ENCODE data around the gene ZNF687. TPM values are rescaled to one million over a fixed set of nuclear protein-coding genes. Genes with fewer than 3 reads are reported as not detected.

Gene ZNF687
- total RNA-seq, 2 donors from 2014 or later, result 43.0 to 49.8 TPM

GRCh38 chr1:151290709-151291303 is 8.7 kb downstream of the ZNF687 start:
- H3K9me3 Mint-ChIP-seq, result no peaks in the 10 kb centered on the region
- no peak overlapping the region for H3K4me3 Mint-ChIP-seq
- no peak overlapping the region for H3K27ac ChIP-seq (ENCODE audit: low read depth, low read length)
- no peaks in the 10 kb centered on the region for H3K4me1 Mint-ChIP-seq
- H3K9me3 ChIP-seq (ENCODE audit: control insufficient read depth, low read length), result no peaks in the 10 kb centered on the region
- no peaks in the 10 kb centered on the region for H3K27me3 Mint-ChIP-seq (ENCODE audit: insufficient read depth)
- H3K4me1 ChIP-seq (ENCODE audit: control insufficient read depth, insufficient read depth, low read length), result no peaks in the 10 kb centered on the region
- no peak overlapping the region for H3K9ac ChIP-seq (ENCODE audit: extremely low read depth, low read length, poor library complexity, severe bottlenecking)
- DNase-seq, result no peak
- H3K27me3 ChIP-seq (ENCODE audit: control insufficient read depth, insufficient read depth, low read length, poor library complexity, severe bottlenecking), result no peaks in the 10 kb centered on the region
- no peak for TF ChIP-seq CTCF (conservative IDR thresholded peaks at IDR 0.05)
- no peak overlapping the region for H3K4me3 ChIP-seq (ENCODE audit: low read length)
- H3K36me3 ChIP-seq (ENCODE audit: control insufficient read depth, insufficient read depth, low read length), result peaks cover 74% of the 10 kb centered on the region
- WGBS, 2 experiments (ENCODE audit: insufficient coverage in 1 of 2, insufficient read length in 1 of 2), result 93 to 98% methylated on average over 7 to 19 of the region's 19 CpGs
- peaks cover 59% of the 10 kb centered on the region for H3K36me3 Mint-ChIP-seq (ENCODE audit: low read depth)
- H3K27ac Mint-ChIP-seq, result no peak overlapping the region

GRCh38 chr1:151292207-151293030 is 10.3 kb downstream of the ZNF687 start:
- peaks cover 65% of the 10 kb centered on the region for H3K36me3 ChIP-seq (ENCODE audit: control insufficient read depth, insufficient read depth, low read length)

GRCh38 chr1:151293093-151293492 is 11.0 kb downstream of the ZNF687 start:
- DNase-seq, result no peak
- no peak overlapping the region for H3K9ac ChIP-seq (ENCODE audit: extremely low read depth, low read length, poor library complexity, severe bottlenecking)
- TF ChIP-seq CTCF (conservative IDR thresholded peaks at IDR 0.05), result no peak
- H3K4me1 Mint-ChIP-seq, result no peaks in the 10 kb centered on the region
- H3K27ac Mint-ChIP-seq, result peak overlapping the region; percentile 44
- H3K9me3 Mint-ChIP-seq, result no peaks in the 10 kb centered on the region
- H3K4me3 Mint-ChIP-seq, result no peak overlapping the region
- no peak overlapping the region for H3K27ac ChIP-seq (ENCODE audit: low read depth, low read length)
- no peaks in the 10 kb centered on the region for H3K27me3 ChIP-seq (ENCODE audit: control insufficient read depth, insufficient read depth, low read length, poor library complexity, severe bottlenecking)
- no peaks in the 10 kb centered on the region for H3K9me3 ChIP-seq (ENCODE audit: control insufficient read depth, low read length)
- no peaks in the 10 kb centered on the region for H3K4me1 ChIP-seq (ENCODE audit: control insufficient read depth, insufficient read depth, low read length)
- H3K4me3 ChIP-seq (ENCODE audit: low read length), result no peak overlapping the region
- peaks cover 57% of the 10 kb centered on the region for H3K36me3 Mint-ChIP-seq (ENCODE audit: low read depth)
- 83 to 96% methylated on average over 2 to 6 of the region's 6 CpGs for WGBS, 2 experiments (ENCODE audit: insufficient coverage in 1 of 2, insufficient read length in 1 of 2)
- peaks cover 70% of the 10 kb centered on the region for H3K36me3 ChIP-seq (ENCODE audit: control insufficient read depth, insufficient read depth, low read length)
- no peaks in the 10 kb centered on the region for H3K27me3 Mint-ChIP-seq (ENCODE audit: insufficient read depth)

More at GRCh38 chr1:151292207-151293030, 10.3 kb downstream of the ZNF687 start:
- Mint-ChIP-seq H3K4me3 (no peak overlapping the region), H3K36me3 (ENCODE audit: low read depth) (peaks cover 55% of the 10 kb centered on the region), H3K9me3 (no peaks in the 10 kb centered on the region), H3K27ac (no peak overlapping the region), H3K4me1 (no peaks in the 10 kb centered on the region), H3K27me3 (ENCODE audit: insufficient read depth) (no peaks in the 10 kb centered on the region)
- peak; percentile 68 for DNase-seq
- H3K4me1 ChIP-seq (ENCODE audit: control insufficient read depth, insufficient read depth, low read length), result no peaks in the 10 kb centered on the region
- TF ChIP-seq CTCF (conservative IDR thresholded peaks at IDR 0.05), result peak; percentile 50
- 94 to 96% methylated on average over 5 to 13 of the region's 13 CpGs for WGBS, 2 experiments (ENCODE audit: insufficient coverage in 1 of 2, insufficient read length in 1 of 2)
- H3K4me3 ChIP-seq (ENCODE audit: low read length), result no peak overlapping the region
- no peaks in the 10 kb centered on the region for H3K27me3 ChIP-seq (ENCODE audit: control insufficient read depth, insufficient read depth, low read length, poor library complexity, severe bottlenecking)
- no peak overlapping the region for H3K27ac ChIP-seq (ENCODE audit: low read depth, low read length)
- no peaks in the 10 kb centered on the region for H3K9me3 ChIP-seq (ENCODE audit: control insufficient read depth, low read length)
- no peak overlapping the region for H3K9ac ChIP-seq (ENCODE audit: extremely low read depth, low read length, poor library complexity, severe bottlenecking)

Data from endodermal cell (in vitro differentiated cells).